Right atrium auricular region (tissue), 2 donors: ENCODE measurements around the gene HOGA1. TPM values are rescaled to one million over a fixed set of nuclear protein-coding genes. Genes with fewer than 3 reads are reported as not detected.
A peak's percentile ranks its signal among the peaks of the same experiment; 100 is the strongest.

Source experiments
- DNase-seq: peaks from one replicate; pipeline ENCODE4 v3.0.0-alpha.2; 2019; ENCODE audit warnings: low spot score
- H3K27ac ChIP-seq, 2 donors: fragments of 200-600 bp; sonication (generic); 1 replicate in 1 of 2; 2 replicates in 1 of 2; pipeline ENCODE4 v1.5.1; 2016 to 2019
- H3K27me3 ChIP-seq, 2 donors: fragments of 200-600 bp; sonication (generic); one replicate each; pipeline versions ENCODE4 v1.5.1 to v1.6.0; 2017 to 2019
- H3K36me3 ChIP-seq: fragments of 200-600 bp; sonication (generic); one replicate; pipeline ENCODE4 v1.5.1; 2016
- H3K4me1 ChIP-seq, 2 donors: fragments of 200-600 bp; sonication (generic); one replicate each; pipeline versions ENCODE4 v1.5.1 to v1.6.0; 2017 to 2019
- H3K4me3 ChIP-seq, 2 donors: fragments of 200-600 bp; sonication (generic); 1 replicate in 1 of 2; 2 replicates in 1 of 2; pipeline ENCODE4 v1.5.1; 2017 to 2019; ENCODE audit warnings: mild to moderate bottlenecking in 1 of 2, moderate library complexity in 1 of 2
- H3K9me3 ChIP-seq, 2 donors: fragments of 200-600 bp; sonication (generic); one replicate each; pipeline ENCODE4 v1.5.1; 2019
- CTCF ChIP-seq, 2 donors: fragments of 200-600 bp; sonication (generic); IDR thresholded peaks; one replicate each; pipeline ENCODE4 v1.5.1; 2019; ENCODE audit warnings: antibody characterized with exemption in 2 of 2
- total RNA-seq, 2 donors: library from RNA; depleted of rRNA; stranded (reverse); fragments of >200 nt; gene quantifications; one replicate each; pipeline ENCODE4 v1.1.0, GENCODE V29; 2016

HOGA1 gene
- total RNA-seq, 2 donors from 2014 or later, result 17.6 to 25.6 TPM

- TF ChIP-seq CTCF (IDR thresholded peaks at IDR 0.05), result no peak
- Histone ChIP-seq H3K9me3 (no peaks in the 10 kb centered on the region), H3K36me3 (no peaks in the 10 kb centered on the region), H3K27ac (peak overlapping the region in 1 of 2 donors; percentile 100), H3K4me3 (no peak overlapping the region), H3K4me1 (peaks cover 0 to 44% of the 10 kb centered on the region in 2 donors), H3K27me3 (no peaks in the 10 kb centered on the region)
- no peak for DNase-seq
Measured at GRCh38 chr10:97598407-97599271, 14.4 kb downstream of the HOGA1 start.

GRCh38 chr10:97599272-97599619 is 15.1 kb downstream of the HOGA1 start:
- H3K4me1 ChIP-seq, result peaks cover 0 to 41% of the 10 kb centered on the region in 2 donors
- H3K4me3 ChIP-seq, result no peak overlapping the region
- no peaks in the 10 kb centered on the region for H3K9me3 ChIP-seq
- no peaks in the 10 kb centered on the region for H3K27me3 ChIP-seq
- H3K27ac ChIP-seq, result peak overlapping the region in 1 of 2 donors; percentile 100
- H3K36me3 ChIP-seq, result no peaks in the 10 kb centered on the region
- no peak for DNase-seq
- TF ChIP-seq CTCF (IDR thresholded peaks at IDR 0.05), result no peak

GRCh38 chr10:97600616-97601015 is 16.4 kb downstream of the HOGA1 start:
- Histone ChIP-seq H3K36me3 (no peaks in the 10 kb centered on the region), H3K9me3 (no peaks in the 10 kb centered on the region), H3K27me3 (no peaks in the 10 kb centered on the region), H3K4me1 (peaks cover 0 to 31% of the 10 kb centered on the region in 2 donors), H3K27ac (peak overlapping the region; percentile 67 to 80), H3K4me3 (no peak overlapping the region)
- no peak for TF ChIP-seq CTCF (IDR thresholded peaks at IDR 0.05)
- no peak for DNase-seq

- DNase-seq, result no peak
- Histone ChIP-seq H3K9me3 (no peaks in the 10 kb centered on the region), H3K4me3 (no peak overlapping the region), H3K27me3 (no peaks in the 10 kb centered on the region), H3K27ac (peak overlapping the region; percentile 67 to 80), H3K4me1 (peaks cover 0 to 22% of the 10 kb centered on the region in 2 donors), H3K36me3 (no peaks in the 10 kb centered on the region)
- no peak for TF ChIP-seq CTCF (IDR thresholded peaks at IDR 0.05)
Measured at GRCh38 chr10:97601268-97602215, 17.4 kb downstream of the HOGA1 start.

- peaks cover 0 to 21% of the 10 kb centered on the region in 2 donors for H3K4me1 ChIP-seq
- no peaks in the 10 kb centered on the region for H3K27me3 ChIP-seq
- DNase-seq, result no peak
- H3K27ac ChIP-seq, result peak overlapping the region in 1 of 2 donors; percentile 90
- no peak for TF ChIP-seq CTCF (IDR thresholded peaks at IDR 0.05)
- no peaks in the 10 kb centered on the region for H3K36me3 ChIP-seq
- H3K9me3 ChIP-seq, result no peaks in the 10 kb centered on the region
- H3K4me3 ChIP-seq, result no peak overlapping the region
Measured at GRCh38 chr10:97607095-97607636, 23.0 kb downstream of the HOGA1 start.
